ENCODE data around the gene BCS1L. TPM values are rescaled to one million over a fixed set of nuclear protein-coding genes. Genes with fewer than 3 reads are reported as not detected.
"Not testable (repeated sequence)": the region's sequence is repeated elsewhere in the genome, so short reads cannot be mapped to it uniquely, and the experiment has no call there.

The BCS1L gene
- total and polyA plus RNA-seq, 4 donors = 25.0 to 64.2 (median 49.9) TPM

GRCh38 chr2:218680061-218680460 lies 20.6 kb downstream of the BCS1L start:
- Histone ChIP-seq H3K36me3 (ENCODE audit: control insufficient read depth, insufficient read depth, low read length) (peaks cover 65% of the 10 kb centered on the region), H3K4me1 (ENCODE audit: control insufficient read depth, insufficient read depth, low read length) (no peaks in the 10 kb centered on the region), H3K27ac (ENCODE audit: low read depth, low read length) (no peak overlapping the region), H3K27me3 (ENCODE audit: control insufficient read depth, insufficient read depth, low read length) (no peaks in the 10 kb centered on the region), H3K4me3 (ENCODE audit: low read depth, low read length) (no peak overlapping the region), H3K9me3 (ENCODE audit: control insufficient read depth, insufficient read depth, low read length) (no peaks in the 10 kb centered on the region)
- DNase-seq (ENCODE audit: low read depth in 4 of 6, low spot score in 6 of 6) = no peak
- no CpG with 5 or more reads among the region's 3 CpGs for WGBS (ENCODE audit: insufficient coverage)

- no CpG with 5 or more reads among the region's 5 CpGs for WGBS (ENCODE audit: insufficient coverage)
- not testable (repeated sequence) for H3K4me1 ChIP-seq (ENCODE audit: control insufficient read depth, insufficient read depth, low read length); H3K27ac ChIP-seq (ENCODE audit: low read depth, low read length); H3K9me3 ChIP-seq (ENCODE audit: control insufficient read depth, insufficient read depth, low read length); H3K27me3 ChIP-seq (ENCODE audit: control insufficient read depth, insufficient read depth, low read length); H3K4me3 ChIP-seq (ENCODE audit: low read depth, low read length)
- peaks cover 49% of the 10 kb centered on the region for H3K36me3 ChIP-seq (ENCODE audit: control insufficient read depth, insufficient read depth, low read length)
- peak in 4 of 6 donors; percentile 31 to 87 (median 67) for DNase-seq (ENCODE audit: low read depth in 4 of 6, low spot score in 6 of 6)
Measured at GRCh38 chr2:218687400-218688060, 28.0 kb downstream of the BCS1L start.

DNA sequence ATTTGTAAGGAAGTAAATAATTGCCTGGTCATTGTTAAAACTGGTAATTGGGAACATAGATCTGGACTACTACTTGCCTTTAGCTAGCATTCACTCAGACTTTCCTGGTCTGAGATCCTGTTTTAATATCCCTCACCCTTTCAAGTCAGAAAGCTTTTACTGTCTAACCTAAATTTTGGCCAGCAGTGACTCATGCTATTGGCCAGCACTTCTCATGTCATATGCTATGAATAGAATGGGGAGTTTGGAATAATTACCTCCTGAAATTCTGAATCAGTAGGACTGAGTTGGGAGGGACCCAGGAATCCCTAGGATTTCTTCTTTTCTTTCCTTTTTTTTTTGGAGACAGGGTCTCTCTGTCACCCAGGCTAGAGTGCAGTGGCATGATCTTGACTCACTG lies 31.8 kb downstream of the BCS1L start:
- H3K36me3 ChIP-seq (ENCODE audit: control insufficient read depth, insufficient read depth, low read length) = peaks cover 55% of the 10 kb centered on the region

GRCh38 chr2:218694405-218695145 lies 35.1 kb downstream of the BCS1L start:
- WGBS (ENCODE audit: insufficient coverage) = 93% methylated on average over 2 of the region's 3 CpGs
- Histone ChIP-seq H3K4me3 (ENCODE audit: low read depth, low read length) (no peak overlapping the region), H3K9me3 (ENCODE audit: control insufficient read depth, insufficient read depth, low read length) (no peaks in the 10 kb centered on the region), H3K36me3 (ENCODE audit: control insufficient read depth, insufficient read depth, low read length) (peaks cover 71% of the 10 kb centered on the region), H3K27ac (ENCODE audit: low read depth, low read length) (no peak overlapping the region), H3K4me1 (ENCODE audit: control insufficient read depth, insufficient read depth, low read length) (no peaks in the 10 kb centered on the region), H3K27me3 (ENCODE audit: control insufficient read depth, insufficient read depth, low read length) (no peaks in the 10 kb centered on the region)
- no peak for DNase-seq (ENCODE audit: low read depth in 4 of 6, low spot score in 6 of 6)

More for the DNA sequence above, 31.8 kb downstream of the BCS1L start:
- no peak for DNase-seq (ENCODE audit: low read depth in 4 of 6, low spot score in 6 of 6)
- no peak overlapping the region for H3K27ac ChIP-seq (ENCODE audit: low read depth, low read length)
- H3K4me1 ChIP-seq (ENCODE audit: control insufficient read depth, insufficient read depth, low read length) = no peaks in the 10 kb centered on the region
- H3K27me3 ChIP-seq (ENCODE audit: control insufficient read depth, insufficient read depth, low read length) = no peaks in the 10 kb centered on the region
- no peak overlapping the region for H3K4me3 ChIP-seq (ENCODE audit: low read depth, low read length)
- no peaks in the 10 kb centered on the region for H3K9me3 ChIP-seq (ENCODE audit: control insufficient read depth, insufficient read depth, low read length)

- WGBS (ENCODE audit: insufficient coverage) = 98% methylated on average over 8 of the region's 8 CpGs
- Histone ChIP-seq H3K4me3 (ENCODE audit: low read depth, low read length) (no peak overlapping the region), H3K27me3 (ENCODE audit: control insufficient read depth, insufficient read depth, low read length) (no peaks in the 10 kb centered on the region), H3K4me1 (ENCODE audit: control insufficient read depth, insufficient read depth, low read length) (peaks cover 3% of the 10 kb centered on the region), H3K9me3 (ENCODE audit: control insufficient read depth, insufficient read depth, low read length) (no peaks in the 10 kb centered on the region), H3K27ac (ENCODE audit: low read depth, low read length) (no peak overlapping the region), H3K36me3 (ENCODE audit: control insufficient read depth, insufficient read depth, low read length) (peaks cover 62% of the 10 kb centered on the region)
- no peak for DNase-seq (ENCODE audit: low read depth in 4 of 6, low spot score in 6 of 6)
Measured at GRCh38 chr2:218698885-218699284, 39.4 kb downstream of the BCS1L start.

- Histone ChIP-seq H3K4me3 (ENCODE audit: low read depth, low read length) (no peak overlapping the region), H3K27ac (ENCODE audit: low read depth, low read length) (no peak overlapping the region), H3K9me3 (ENCODE audit: control insufficient read depth, insufficient read depth, low read length) (no peaks in the 10 kb centered on the region), H3K4me1 (ENCODE audit: control insufficient read depth, insufficient read depth, low read length) (peaks cover 3% of the 10 kb centered on the region), H3K36me3 (ENCODE audit: control insufficient read depth, insufficient read depth, low read length) (peaks cover 43% of the 10 kb centered on the region), H3K27me3 (ENCODE audit: control insufficient read depth, insufficient read depth, low read length) (no peaks in the 10 kb centered on the region)
- DNase-seq (ENCODE audit: low read depth in 4 of 6, low spot score in 6 of 6) = peak in 1 of 6 donors; percentile 48
- WGBS (ENCODE audit: insufficient coverage) = 88% methylated on average over 1 of the region's 2 CpGs
Measured at GRCh38 chr2:218701806-218702205, 42.3 kb downstream of the BCS1L start.

DNA sequence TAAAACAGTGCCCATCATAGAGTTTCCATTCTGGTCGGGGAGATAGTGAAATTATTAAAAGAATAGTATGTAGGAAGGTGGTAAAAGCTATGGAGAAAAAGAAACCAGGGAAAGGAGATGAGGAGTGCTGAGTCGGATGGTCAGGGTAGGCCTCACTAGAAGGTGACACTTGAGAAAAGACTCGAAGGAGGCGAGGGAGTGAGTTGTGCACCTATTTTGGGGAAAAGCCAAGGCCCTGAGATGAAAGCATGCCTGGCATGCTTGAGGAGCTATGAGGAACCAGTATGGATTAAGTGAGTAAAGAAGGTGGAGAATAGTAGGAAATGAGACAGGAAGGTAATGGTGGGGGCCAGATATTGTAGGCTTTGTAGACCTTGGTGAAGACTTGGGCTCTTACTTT lies 43.9 kb downstream of the BCS1L start:
- Histone ChIP-seq H3K4me1 (ENCODE audit: control insufficient read depth, insufficient read depth, low read length) (peaks cover 3% of the 10 kb centered on the region), H3K9me3 (ENCODE audit: control insufficient read depth, insufficient read depth, low read length) (no peaks in the 10 kb centered on the region), H3K4me3 (ENCODE audit: low read depth, low read length) (no peak overlapping the region), H3K27me3 (ENCODE audit: control insufficient read depth, insufficient read depth, low read length) (no peaks in the 10 kb centered on the region), H3K36me3 (ENCODE audit: control insufficient read depth, insufficient read depth, low read length) (peaks cover 31% of the 10 kb centered on the region), H3K27ac (ENCODE audit: low read depth, low read length) (no peak overlapping the region)
- DNase-seq (ENCODE audit: low read depth in 4 of 6, low spot score in 6 of 6) = no peak
- WGBS (ENCODE audit: insufficient coverage) = 94% methylated on average over 4 of the region's 4 CpGs

DNA sequence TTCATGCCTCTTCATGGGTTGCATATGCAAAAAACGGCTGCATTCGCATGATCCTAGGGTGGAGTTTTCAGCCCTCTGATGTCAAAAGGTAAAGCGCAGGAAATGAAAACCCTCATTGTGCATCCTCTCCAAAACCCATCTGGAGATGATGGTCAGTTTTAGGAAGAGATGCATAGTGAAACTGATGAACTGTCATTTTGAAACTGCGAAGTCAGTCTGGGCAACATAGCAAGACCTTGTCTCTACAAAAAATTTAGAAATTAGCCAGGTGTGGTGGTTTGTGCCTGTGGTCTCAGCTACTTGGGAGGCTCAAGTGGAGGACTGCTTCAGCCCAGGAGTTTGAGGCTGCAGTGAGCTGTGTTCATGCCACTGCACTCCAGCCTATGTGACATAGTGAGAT lies 48.6 kb downstream of the BCS1L start:
- H3K9me3 ChIP-seq (ENCODE audit: control insufficient read depth, insufficient read depth, low read length) = no peaks in the 10 kb centered on the region
- no peak overlapping the region for H3K27ac ChIP-seq (ENCODE audit: low read depth, low read length)
- peaks cover 14% of the 10 kb centered on the region for H3K4me1 ChIP-seq (ENCODE audit: control insufficient read depth, insufficient read depth, low read length)
- H3K4me3 ChIP-seq (ENCODE audit: low read depth, low read length) = no peak overlapping the region
- H3K36me3 ChIP-seq (ENCODE audit: control insufficient read depth, insufficient read depth, low read length) = no peaks in the 10 kb centered on the region
- 80% methylated on average over 3 of the region's 4 CpGs for WGBS (ENCODE audit: insufficient coverage)
- no peak for DNase-seq (ENCODE audit: low read depth in 4 of 6, low spot score in 6 of 6)
- H3K27me3 ChIP-seq (ENCODE audit: control insufficient read depth, insufficient read depth, low read length) = no peaks in the 10 kb centered on the region

DNA sequence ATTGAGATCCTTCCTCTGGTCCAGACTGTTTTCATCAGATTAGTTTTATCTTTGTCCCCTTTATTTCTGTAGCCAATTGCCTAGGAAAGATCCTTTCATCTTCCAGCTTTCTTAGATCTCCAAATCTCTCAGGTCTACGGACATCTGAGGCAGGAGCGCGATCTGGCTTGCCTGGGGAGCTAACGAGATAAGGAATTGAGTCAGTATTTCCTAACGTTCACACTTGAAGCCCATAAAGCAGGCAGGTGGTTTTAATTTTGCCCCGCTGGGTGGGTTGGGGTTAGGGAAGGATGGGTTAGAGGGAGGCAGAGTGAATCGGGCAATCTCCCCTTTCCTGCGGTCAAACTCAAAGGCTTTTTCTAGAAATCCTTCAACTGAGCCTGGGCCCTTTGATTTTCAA lies 50.4 kb downstream of the BCS1L start:
- no peaks in the 10 kb centered on the region for H3K27me3 ChIP-seq (ENCODE audit: control insufficient read depth, insufficient read depth, low read length)
- H3K36me3 ChIP-seq (ENCODE audit: control insufficient read depth, insufficient read depth, low read length) = no peaks in the 10 kb centered on the region
- no peak overlapping the region for H3K27ac ChIP-seq (ENCODE audit: low read depth, low read length)
- WGBS (ENCODE audit: insufficient coverage) = 93% methylated on average over 3 of the region's 8 CpGs
- H3K9me3 ChIP-seq (ENCODE audit: control insufficient read depth, insufficient read depth, low read length) = no peaks in the 10 kb centered on the region
- peaks cover 14% of the 10 kb centered on the region for H3K4me1 ChIP-seq (ENCODE audit: control insufficient read depth, insufficient read depth, low read length)
- H3K4me3 ChIP-seq (ENCODE audit: low read depth, low read length) = peak overlapping the region; percentile 48
- DNase-seq (ENCODE audit: low read depth in 4 of 6, low spot score in 6 of 6) = no peak

DNA sequence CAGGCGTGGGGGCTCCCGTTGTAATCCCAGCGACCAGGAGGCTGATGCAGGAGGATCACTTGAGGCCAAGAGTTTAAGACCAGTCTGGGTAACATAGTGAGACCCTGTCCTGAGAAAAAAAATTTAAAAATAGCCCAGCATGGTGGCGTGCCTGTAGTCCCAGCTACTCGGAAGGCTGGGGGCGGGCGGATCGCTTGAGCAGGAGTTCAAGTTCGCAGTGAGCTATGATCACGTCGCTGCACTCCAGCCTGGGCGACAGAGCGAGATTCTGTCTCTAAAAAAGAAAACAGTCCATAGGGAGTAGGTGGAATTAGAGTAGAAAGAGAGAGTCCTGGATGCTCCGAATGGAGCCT lies 50.8 kb downstream of the BCS1L start:
- DNase-seq (ENCODE audit: low read depth in 4 of 6, low spot score in 6 of 6) = peak in 1 of 6 donors; percentile 14
- no peak overlapping the region for H3K27ac ChIP-seq (ENCODE audit: low read depth, low read length)
- H3K9me3 ChIP-seq (ENCODE audit: control insufficient read depth, insufficient read depth, low read length) = no peaks in the 10 kb centered on the region
- H3K4me1 ChIP-seq (ENCODE audit: control insufficient read depth, insufficient read depth, low read length) = peaks cover 14% of the 10 kb centered on the region
- H3K27me3 ChIP-seq (ENCODE audit: control insufficient read depth, insufficient read depth, low read length) = no peaks in the 10 kb centered on the region
- WGBS (ENCODE audit: insufficient coverage) = 50% methylated on average over 12 of the region's 14 CpGs
- peak overlapping the region; percentile 48 for H3K4me3 ChIP-seq (ENCODE audit: low read depth, low read length)
- H3K36me3 ChIP-seq (ENCODE audit: control insufficient read depth, insufficient read depth, low read length) = no peaks in the 10 kb centered on the region
